A549 (cell line): ENCODE measurements around the gene RERE.

Experiments used
- BHLHE40 ChIP-seq: IDR thresholded peaks from 2 replicates; pipeline ENCODE4 v1.6.1; 2012; ENCODE audit warnings: low read depth, low read length, inconsistent platforms
- CHD4 ChIP-seq: fragments of 200-600 bp; sonication (generic); IDR thresholded peaks from 2 replicates; pipeline ENCODE4 v1.6.1; 2016; ENCODE audit warnings: antibody characterized with exemption, mild to moderate bottlenecking, borderline replicate concordance
- EP300 ChIP-seq, 2 experiments: fragments of >200 bp; sonication (Bioruptor Twin); formaldehyde crosslinking; IDR thresholded peaks; 2 replicates in 1 of 2; 3 replicates in 1 of 2; pipeline ENCODE4 v1.6.1; 2016 to 2017
- POLR2A ChIP-seq: IDR thresholded peaks from 2 replicates; pipeline ENCODE4 v1.6.1; 2012; ENCODE audit warnings: mild to moderate bottlenecking, low read length
- POLR2AphosphoS2 ChIP-seq: conservative IDR thresholded peaks from 2 replicates; pipeline ENCODE4 v1.6.1; 2012; ENCODE audit warnings: low read length, improper control_type of control experiment, inconsistent platforms
- RARB ChIP-seq: fragments of 250-450 bp; sonication (Bioruptor Pico); IDR thresholded peaks from 2 replicates; pipeline ENCODE4 v1.8.0; 2021; ENCODE audit warnings: mild to moderate bottlenecking, moderate library complexity
- SMC3 ChIP-seq: fragments of >200 bp; sonication (Bioruptor Twin); formaldehyde crosslinking; IDR thresholded peaks from 3 replicates; pipeline ENCODE4 v1.6.1; 2018; ENCODE audit warnings: inconsistent platforms
- TP53 ChIP-seq: fragments of 250-450 bp; sonication (Bioruptor Pico); IDR thresholded peaks from 2 replicates; pipeline ENCODE4 v1.5.0; 2021; ENCODE audit warnings: mild to moderate bottlenecking, moderate library complexity
- TF ChIP-seq, protein P1 (sequence below): fragments of >200 bp; sonication (Bioruptor Twin); formaldehyde crosslinking; IDR thresholded peaks from 3 replicates; pipeline ENCODE4 v1.5.1; 2016
- TF ChIP-seq, protein P2 (sequence below): IDR thresholded peaks from 2 replicates; pipeline ENCODE4 v1.6.1; 2012
- TF ChIP-seq, protein P3 (sequence below): fragments of >200 bp; sonication (Bioruptor Twin); formaldehyde crosslinking; IDR thresholded peaks from 3 replicates; pipeline ENCODE4 v1.6.1; 2016

DNA sequence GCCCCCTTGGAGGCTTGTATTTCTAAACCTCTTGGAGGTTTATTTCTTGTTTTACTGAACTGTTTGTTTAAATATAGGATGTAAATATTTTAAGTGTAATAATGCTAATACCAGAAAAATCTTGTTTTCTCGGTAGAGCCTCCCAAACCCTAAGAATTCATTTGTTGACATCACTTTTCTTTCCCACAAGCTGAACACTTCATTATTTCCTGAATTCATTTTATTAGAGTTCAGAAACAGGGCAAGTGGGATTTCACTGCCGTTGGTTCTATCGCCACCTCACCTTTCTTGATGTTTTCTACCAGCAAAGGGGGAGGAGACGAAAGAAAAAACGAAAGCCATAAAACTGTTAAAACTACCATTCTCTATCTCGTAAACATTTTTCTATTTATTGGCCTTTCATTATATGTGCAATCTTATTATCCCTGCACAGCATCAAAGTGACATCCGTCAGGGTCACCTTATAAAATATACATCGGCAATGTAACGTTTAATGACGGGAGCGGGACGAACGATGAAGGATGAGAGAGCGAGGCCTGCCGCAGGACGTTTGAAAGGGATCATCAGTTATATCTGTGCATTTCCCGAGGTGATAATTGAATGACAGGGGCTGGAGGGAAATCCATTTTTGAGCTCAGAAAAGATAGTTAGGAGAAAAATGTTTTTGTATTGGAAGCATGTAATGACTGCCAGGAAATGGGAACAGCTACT, 440.0 kb downstream of the RERE start:
- TF ChIP-seq CHD4 (no peak), BHLHE40 (no peak), SMC3 (no peak), POLR2A (no peak), RARB (CRISPR knock-in tag) (no peak), EP300 (IDR thresholded peaks at IDR 0.05) (no peak), POLR2AphosphoS2 (no peak), TP53 (CRISPR knock-in tag) (no peak)
- TF ChIP-seq, protein P1, sequence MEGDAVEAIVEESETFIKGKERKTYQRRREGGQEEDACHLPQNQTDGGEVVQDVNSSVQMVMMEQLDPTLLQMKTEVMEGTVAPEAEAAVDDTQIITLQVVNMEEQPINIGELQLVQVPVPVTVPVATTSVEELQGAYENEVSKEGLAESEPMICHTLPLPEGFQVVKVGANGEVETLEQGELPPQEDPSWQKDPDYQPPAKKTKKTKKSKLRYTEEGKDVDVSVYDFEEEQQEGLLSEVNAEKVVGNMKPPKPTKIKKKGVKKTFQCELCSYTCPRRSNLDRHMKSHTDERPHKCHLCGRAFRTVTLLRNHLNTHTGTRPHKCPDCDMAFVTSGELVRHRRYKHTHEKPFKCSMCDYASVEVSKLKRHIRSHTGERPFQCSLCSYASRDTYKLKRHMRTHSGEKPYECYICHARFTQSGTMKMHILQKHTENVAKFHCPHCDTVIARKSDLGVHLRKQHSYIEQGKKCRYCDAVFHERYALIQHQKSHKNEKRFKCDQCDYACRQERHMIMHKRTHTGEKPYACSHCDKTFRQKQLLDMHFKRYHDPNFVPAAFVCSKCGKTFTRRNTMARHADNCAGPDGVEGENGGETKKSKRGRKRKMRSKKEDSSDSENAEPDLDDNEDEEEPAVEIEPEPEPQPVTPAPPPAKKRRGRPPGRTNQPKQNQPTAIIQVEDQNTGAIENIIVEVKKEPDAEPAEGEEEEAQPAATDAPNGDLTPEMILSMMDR: no peak
- TF ChIP-seq, protein P2, sequence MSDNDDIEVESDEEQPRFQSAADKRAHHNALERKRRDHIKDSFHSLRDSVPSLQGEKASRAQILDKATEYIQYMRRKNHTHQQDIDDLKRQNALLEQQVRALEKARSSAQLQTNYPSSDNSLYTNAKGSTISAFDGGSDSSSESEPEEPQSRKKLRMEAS: no peak
- TF ChIP-seq, protein P3, sequence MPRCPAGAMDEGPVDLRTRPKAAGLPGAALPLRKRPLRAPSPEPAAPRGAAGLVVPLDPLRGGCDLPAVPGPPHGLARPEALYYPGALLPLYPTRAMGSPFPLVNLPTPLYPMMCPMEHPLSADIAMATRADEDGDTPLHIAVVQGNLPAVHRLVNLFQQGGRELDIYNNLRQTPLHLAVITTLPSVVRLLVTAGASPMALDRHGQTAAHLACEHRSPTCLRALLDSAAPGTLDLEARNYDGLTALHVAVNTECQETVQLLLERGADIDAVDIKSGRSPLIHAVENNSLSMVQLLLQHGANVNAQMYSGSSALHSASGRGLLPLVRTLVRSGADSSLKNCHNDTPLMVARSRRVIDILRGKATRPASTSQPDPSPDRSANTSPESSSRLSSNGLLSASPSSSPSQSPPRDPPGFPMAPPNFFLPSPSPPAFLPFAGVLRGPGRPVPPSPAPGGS: no peak
